ENCODE results near the gene OSBPL6.

The OSBPL6 gene

GRCh38 chr2:178327516-178327915 lies 133.2 kb downstream of the OSBPL6 start:
- H3K4me3 ChIP-seq (ENCODE audit: low read depth, low read length) = no peak overlapping the region
- no peak for DNase-seq (ENCODE audit: low read depth)
- TF ChIP-seq CTCF (IDR thresholded peaks at IDR 0.05; ENCODE audit: low read depth, low read length) (no peak), POLR2A (IDR thresholded peaks at IDR 0.05; ENCODE audit: extremely low read depth, insufficient read length) (no peak), MYC (IDR thresholded peaks at IDR 0.05; ENCODE audit: low read depth, low read length) (no peak), MAX (IDR thresholded peaks at IDR 0.05; ENCODE audit: low read depth, low read length) (no peak)

DNA sequence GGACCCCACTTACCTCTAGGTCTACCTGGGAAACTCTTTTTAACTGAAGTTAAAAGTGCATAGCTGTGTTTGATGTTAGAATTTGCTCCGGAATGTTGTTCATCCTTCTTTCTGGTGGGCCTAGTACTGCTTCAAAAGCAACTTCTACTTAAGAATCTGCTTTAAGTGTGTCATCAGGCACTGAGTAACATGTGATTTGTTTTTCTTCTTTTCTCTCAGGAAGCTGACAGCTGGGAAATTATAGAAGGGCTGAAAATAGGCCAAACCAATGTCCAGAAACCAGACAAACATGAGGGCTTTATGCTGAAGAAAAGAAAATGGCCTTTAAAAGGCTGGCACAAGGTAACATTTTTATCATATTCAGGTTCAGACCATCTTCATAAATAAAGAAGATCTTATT lies 133.7 kb downstream of the OSBPL6 start:
- TF ChIP-seq MYC (IDR thresholded peaks at IDR 0.05; ENCODE audit: low read depth, low read length) (no peak), CTCF (IDR thresholded peaks at IDR 0.05; ENCODE audit: low read depth, low read length) (no peak), MAX (IDR thresholded peaks at IDR 0.05; ENCODE audit: low read depth, low read length) (no peak), POLR2A (IDR thresholded peaks at IDR 0.05; ENCODE audit: extremely low read depth, insufficient read length) (no peak)
- DNase-seq (ENCODE audit: low read depth) = no peak
- H3K4me3 ChIP-seq (ENCODE audit: low read depth, low read length) = no peak overlapping the region

DNA sequence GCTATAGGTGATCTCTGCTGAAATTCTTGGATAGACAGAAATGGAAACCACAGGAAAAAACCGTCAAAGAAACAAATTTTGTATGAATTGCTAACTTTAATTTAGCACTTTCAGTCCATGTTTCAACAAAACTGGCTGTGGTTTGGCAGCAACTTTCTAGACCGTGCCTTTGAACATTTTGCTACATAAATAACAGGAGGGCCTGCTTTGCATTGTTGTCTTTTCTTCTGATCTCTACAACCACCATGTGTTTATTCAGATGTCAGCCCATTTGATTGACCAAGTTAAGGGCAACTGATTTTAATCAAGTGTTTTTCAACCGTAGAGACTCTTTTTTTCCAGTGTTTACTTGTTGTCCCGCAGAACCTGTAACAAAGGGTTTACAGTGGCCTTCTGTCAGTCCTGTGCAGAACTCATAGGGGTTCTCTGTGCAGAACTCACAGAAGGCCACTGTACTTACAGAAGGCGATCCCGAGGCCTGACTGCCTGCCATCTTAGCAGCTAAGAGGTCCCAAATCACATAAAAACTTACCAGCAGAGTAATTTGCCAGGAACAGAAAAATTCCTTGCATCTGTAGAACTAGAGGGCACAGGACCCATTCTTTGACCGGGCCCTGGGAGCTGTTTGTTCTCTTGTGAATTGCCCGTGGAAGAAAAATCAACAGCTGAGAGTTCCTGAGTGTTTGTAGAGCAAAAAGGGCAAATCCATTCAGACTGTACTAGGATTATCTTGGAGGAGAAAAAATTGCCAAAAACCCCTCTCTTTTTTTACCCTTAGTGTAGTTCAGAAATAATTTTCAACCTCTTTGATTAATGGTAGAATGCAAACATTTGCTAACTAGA lies 136.1 kb downstream of the OSBPL6 start:
- TF ChIP-seq MAX (IDR thresholded peaks at IDR 0.05; ENCODE audit: low read depth, low read length) (no peak), MYC (IDR thresholded peaks at IDR 0.05; ENCODE audit: low read depth, low read length) (no peak), CTCF (IDR thresholded peaks at IDR 0.05; ENCODE audit: low read depth, low read length) (no peak), POLR2A (IDR thresholded peaks at IDR 0.05; ENCODE audit: extremely low read depth, insufficient read length) (no peak)
- H3K4me3 ChIP-seq (ENCODE audit: low read depth, low read length) = no peak overlapping the region
- no peak for DNase-seq (ENCODE audit: low read depth)

DNA sequence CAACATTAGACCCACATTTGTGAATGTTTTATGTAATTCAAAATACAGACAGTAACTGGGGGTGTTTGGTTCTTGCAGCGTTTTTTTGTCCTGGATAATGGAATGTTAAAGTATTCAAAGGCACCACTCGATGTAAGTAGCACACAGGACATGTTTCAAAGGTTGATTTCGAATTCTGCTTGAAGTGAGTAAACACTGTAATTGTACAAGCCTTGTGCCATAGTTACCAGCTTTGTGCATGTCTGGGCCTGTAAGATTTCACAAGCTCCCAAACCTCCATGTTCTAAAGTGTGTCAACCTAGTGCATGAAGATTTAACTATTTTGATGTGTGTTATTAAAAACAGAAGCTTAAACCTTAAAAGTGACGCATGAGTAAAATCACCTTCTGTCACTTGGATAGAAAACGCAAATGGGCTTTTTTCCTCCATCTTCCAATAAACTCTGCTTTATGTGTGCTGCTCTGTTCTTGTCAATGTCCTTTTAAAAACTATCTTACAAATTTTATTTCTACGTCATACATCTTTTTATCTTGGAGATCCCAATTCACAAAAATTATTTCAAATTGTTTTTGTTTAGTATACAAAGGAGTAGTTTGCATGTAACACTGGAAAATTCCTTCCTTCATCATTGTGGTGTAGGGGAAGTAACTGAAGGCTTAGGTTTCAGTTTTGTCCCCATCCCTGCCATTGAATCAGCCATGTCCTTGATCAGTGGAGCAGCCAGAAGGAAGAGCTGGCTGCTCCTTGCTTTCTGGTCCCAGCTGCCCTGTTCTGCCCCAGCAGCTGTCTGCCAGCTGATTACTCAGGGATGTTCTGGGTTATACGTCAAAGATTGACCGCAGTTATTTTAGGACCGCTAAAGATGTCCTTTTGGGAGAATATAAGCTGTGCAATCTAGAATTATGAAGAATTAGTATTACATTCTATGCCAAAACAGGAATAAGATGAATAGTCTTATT lies 137.4 kb downstream of the OSBPL6 start:
- no peak for TF ChIP-seq MYC (IDR thresholded peaks at IDR 0.05; ENCODE audit: low read depth, low read length)
- TF ChIP-seq CTCF (IDR thresholded peaks at IDR 0.05; ENCODE audit: low read depth, low read length) = no peak
- TF ChIP-seq MAX (IDR thresholded peaks at IDR 0.05; ENCODE audit: low read depth, low read length) = no peak
- no peak for TF ChIP-seq POLR2A (IDR thresholded peaks at IDR 0.05; ENCODE audit: extremely low read depth, insufficient read length)
- no peak overlapping the region for H3K4me3 ChIP-seq (ENCODE audit: low read depth, low read length)
- DNase-seq (ENCODE audit: low read depth) = no peak

DNA sequence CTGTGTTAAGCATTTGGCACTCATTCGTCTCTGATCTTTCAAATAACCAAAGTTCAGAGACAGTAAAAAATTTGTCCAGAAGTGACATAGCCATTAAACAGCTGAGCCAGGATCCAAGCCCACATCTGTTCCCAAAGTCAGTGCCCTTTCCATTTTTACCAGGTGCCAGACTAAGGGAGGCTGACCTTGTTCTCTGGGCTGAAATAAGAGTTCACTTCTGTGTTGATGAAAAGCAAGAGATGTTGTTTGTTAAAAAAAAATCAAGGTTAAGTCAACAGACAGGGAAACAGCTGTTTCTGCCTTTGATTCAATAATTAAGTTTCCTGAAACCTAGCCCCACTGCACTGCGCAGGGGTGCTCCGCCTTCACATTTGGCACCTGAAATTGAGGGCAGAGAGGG lies 139.5 kb downstream of the OSBPL6 start:
- no peak overlapping the region for H3K4me3 ChIP-seq (ENCODE audit: low read depth, low read length)
- no peak for TF ChIP-seq MYC (IDR thresholded peaks at IDR 0.05; ENCODE audit: low read depth, low read length)
- no peak for TF ChIP-seq MAX (IDR thresholded peaks at IDR 0.05; ENCODE audit: low read depth, low read length)
- TF ChIP-seq CTCF (IDR thresholded peaks at IDR 0.05; ENCODE audit: low read depth, low read length) = no peak
- no peak for TF ChIP-seq POLR2A (IDR thresholded peaks at IDR 0.05; ENCODE audit: extremely low read depth, insufficient read length)
- DNase-seq (ENCODE audit: low read depth) = no peak

Measured in NB4 (cell line).